HL-60/S4 treated with retinoic acid at 250 ng/mL for 4 days and 3 days (cell line): ENCODE measurements around the gene MED27.
"Not testable (repeated sequence)": the region's sequence is repeated elsewhere in the genome, so short reads cannot be mapped to it uniquely, and the experiment has no call there.

ENCODE experiments used
- in situ Hi-C: fragments of 300-500 bp; cut with MboI; formaldehyde crosslinking; loops from 2 replicates; pipeline ENCODE4 v1.7.0; 2022; ENCODE audit warnings: low sequenced_read_pairs

Gene MED27

DNA sequence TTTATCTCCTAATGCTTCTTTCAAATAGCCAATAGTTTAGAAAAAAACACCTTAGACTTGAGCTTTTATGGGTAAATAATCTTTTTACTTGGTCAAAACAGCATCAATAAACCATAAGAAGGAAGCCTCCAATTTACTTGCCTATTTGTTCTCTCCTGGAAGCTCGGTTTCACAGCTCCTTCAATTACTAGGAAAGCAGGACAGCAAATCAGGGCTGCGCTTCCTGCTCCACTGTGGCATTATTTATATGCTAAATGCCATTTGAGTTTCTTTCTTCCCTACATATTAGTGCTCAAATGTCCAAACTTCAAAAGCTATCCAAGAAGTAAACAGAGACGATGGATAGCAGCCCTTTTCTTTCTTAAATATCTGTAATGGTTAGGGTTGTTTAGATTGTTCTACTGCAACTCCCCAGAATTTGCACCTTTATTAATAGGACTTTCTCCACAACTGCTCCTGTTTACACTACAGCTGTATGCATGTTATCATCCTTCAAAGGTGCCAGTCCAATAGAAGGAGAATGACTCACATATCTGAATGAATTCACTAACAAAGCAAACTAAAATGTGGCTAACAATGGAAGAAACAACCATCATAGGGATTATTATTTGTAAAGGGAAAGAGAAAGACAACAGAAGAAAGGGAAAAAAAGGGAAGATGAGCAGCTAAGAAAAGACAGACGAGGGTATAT is 58.7 kb downstream of the MED27 start:
- in situ Hi-C loops = no loop called here

DNA sequence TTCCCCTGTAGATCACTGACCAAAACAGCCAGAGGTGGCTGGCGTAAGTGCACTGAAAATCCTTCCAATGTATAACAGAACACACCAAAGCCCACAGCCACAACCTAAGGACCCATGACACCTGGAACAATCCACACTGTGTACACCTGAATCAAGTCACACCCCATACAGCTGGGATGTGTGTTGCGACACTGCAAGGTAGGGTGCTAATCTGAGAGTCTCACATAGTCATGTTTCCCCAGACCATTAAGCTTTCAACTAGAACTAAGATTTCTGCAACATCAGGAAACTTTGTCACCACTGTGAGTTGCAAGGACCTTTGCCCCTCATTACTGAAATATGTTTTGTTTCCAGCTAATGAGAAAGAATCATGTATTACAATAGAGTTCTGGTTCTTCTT is 59.4 kb downstream of the MED27 start:
- in situ Hi-C loops = no loop called here

DNA sequence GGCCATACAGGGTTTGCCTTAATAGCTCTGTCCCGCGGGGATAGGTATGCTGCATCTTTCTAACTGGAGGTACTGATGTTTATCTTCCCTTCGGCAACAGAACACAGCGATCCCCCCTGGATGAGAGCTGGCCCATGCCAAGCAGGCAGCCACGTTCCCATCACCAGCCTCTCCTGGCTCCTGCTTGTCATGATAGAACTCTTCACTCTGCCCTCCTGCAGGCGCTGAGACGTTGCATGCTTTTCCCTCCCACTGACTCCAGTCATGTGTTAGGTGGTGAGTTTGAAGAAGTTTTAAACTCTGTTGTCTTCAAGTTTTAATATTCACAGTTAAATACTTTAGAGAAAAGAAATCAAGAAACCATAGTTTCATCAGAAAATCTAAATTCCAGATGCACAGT is 60.0 kb downstream of the MED27 start:
- in situ Hi-C loops = no loop called here

DNA sequence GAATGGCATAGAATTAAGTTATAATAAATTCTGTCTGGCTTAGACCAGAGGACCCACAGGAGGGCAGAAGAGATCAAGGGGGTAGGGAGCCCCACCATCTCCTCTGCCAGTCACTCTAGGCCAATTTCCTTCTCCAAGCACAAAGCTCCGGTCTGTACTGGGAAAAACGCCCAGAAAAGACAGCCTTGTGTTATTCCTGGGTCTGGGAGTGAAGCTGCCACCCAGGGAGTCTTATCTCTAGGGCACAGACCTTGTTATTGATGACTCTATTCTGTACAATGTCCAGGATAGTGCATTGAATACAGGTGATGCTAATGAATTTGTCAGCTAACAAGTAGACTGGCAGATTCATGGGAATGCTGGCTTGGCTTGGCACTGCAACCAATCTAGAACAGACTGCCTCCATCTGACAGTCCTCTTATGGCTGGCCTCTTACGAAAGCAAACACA is 60.7 kb downstream of the MED27 start:
- in situ Hi-C loops = no loop called here

DNA sequence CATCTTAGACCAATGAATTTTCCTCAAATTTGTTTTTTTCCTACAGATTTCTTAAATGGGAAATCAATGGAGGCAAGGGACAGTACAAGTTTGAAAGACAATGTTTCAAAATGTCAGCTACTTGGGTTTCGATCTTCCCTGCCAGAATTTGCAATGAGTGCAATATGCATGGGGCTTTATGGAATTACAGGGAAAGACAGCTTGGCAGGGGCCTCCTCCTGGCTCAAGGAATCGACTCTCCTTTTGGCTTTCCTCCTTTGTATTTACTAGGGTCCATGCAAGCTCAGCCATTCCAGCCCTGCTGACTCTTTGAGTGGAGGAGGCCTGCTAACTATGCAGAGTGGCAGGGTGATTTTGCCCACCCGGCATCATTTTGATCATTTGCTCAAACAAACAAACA is 63.2 kb downstream of the MED27 start:
- in situ Hi-C loops = no loop called here

- in situ Hi-C loops = no loop called here
Observed at GRCh38 chr9:132015866-132016265, 63.8 kb downstream of the MED27 start.

DNA sequence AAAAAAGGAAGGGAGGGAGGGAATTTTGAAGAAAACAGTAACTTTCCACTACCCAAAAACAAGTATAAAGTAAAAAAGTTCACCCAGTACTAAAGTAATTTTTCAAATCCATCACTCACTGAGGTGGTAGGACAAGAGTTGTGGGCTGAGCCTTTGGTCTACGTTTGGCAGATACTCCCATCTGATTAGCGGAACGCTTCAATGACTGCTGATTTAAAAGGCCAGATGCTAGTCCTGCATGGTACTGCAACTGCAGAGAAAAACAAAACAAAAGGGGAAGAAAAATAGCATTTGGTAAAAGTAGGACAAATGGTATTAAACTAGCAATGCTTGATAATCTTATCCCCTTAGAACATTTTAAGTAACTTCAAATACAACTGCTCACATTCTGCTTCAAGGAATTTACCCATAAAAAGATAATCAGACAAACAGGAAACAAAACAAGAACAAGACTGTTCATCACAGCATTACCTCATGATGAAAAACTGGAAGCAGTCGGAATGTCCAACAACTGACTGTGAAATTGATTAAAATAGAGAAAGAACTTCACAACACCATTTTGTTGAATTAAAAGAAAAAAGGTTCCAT is 65.4 kb downstream of the MED27 start:
- in situ Hi-C loops = no loop called here

DNA sequence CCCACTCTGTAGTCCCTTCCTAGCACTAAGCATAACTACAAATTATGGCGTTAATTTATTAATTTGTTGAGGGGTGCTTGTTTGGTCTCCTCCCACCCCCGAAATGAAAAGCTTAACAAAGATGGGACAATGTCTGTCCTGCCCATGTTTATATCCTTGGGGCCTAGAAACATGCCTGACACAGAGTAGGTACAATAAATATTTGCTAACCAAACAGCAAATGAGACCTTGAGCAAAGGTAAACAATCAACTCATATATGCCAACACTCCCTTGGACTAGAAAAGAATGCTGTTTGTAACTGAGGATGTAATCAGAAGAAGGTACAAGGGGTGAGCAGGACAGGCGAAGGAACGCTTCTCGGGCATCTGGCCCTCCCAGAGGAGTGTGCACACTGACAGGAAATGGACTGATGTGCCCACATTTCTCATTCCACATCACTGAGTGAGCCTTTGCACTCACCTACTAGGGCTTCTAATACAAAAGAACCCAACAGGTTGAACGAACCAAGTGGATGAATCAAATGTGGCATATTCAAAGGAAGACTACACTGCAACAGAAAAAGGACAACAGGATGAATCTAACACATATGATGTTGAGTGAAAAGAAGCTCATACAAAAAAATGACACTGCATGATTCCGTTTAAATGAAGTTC is 66.8 kb downstream of the MED27 start:
- in situ Hi-C loops = no loop called here

- in situ Hi-C loops = no loop called here
Observed at GRCh38 chr9:132011896-132012295, 67.8 kb downstream of the MED27 start.

DNA sequence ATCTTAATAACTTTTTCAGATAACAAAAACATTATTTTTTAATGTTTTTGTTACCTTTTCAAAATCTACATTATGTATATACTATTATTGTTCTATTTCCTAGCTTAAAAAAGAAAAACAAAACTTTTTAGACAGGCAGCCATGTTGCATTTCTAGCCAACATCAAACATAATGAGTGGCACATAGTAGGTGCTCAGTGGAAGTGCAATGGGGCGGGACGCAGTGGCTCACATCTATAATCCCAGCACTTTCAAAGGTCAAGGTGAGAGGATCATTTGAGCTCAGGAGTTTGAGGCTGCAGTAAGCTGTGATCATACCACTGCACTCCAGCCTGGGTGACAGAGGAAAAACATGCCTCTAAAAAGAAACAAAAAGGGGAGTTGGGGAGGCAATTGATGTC is 68.4 kb downstream of the MED27 start:
- in situ Hi-C loops = no loop called here

DNA sequence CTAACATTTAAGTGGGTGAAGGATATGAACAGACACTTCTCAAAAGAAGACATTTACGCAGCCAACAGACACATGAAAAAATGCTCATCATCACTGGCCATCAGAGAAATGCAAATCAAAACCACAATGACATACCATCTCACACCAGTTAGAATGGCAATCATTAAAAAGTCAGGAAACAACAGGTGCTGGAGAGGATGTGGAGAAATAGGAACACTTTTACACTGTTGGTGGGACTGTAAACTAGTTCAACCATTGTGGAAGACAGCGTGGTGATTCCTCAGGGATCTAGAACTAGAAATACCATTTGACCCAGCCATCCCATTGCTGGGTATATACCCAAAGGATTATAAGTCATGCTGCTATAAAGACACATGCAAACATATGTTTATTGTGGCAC is 69.5 kb downstream of the MED27 start:
- in situ Hi-C loops = not testable (repeated sequence)

DNA sequence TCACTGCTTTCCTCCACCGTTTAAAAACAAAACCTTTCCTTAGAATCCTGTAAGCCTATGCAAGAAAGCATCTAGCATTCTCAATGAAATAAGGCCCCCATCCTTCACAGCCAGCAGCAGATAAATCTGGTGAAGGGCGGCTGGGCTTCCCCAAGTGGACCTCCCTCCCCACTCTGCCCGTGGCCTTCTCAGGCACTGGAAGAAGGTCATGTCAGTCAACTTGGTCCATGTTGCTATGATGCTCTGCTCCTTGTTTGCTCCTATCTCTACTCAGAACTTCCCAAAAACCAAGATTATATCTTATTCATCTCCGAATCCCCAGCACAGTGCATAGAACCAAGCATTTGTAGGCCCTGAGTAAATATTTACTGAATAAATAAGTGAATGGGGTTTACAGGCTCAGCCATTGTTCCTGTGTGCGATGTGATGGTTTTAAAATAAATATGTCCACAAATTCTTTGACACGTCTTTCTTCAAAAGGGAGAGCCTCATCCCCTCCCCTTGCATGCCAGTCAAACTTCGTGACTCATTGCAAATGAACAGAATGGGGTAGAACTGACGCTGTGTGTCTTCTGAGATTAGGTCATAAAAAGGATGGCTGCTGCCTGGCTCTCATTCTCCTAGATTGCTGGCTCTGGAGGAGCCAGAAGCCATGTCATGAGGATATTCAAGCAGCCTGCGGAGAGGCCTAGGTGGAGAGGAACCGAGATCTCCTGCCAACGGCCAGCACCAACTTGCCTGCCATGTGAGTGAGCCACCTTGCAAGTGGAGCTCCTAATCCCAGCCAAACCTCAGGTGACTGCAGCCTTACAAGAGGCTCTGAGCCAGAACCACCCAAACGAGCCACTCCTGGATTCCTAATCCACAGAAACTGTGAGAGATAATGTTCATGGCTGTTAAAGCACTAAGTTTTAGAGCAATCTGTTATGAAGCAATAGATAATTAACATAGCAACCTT is 70.5 kb downstream of the MED27 start:
- in situ Hi-C loops = no loop called here

GRCh38 chr9:132008184-132008803 is 71.4 kb downstream of the MED27 start:
- in situ Hi-C loops = no loop called here

DNA sequence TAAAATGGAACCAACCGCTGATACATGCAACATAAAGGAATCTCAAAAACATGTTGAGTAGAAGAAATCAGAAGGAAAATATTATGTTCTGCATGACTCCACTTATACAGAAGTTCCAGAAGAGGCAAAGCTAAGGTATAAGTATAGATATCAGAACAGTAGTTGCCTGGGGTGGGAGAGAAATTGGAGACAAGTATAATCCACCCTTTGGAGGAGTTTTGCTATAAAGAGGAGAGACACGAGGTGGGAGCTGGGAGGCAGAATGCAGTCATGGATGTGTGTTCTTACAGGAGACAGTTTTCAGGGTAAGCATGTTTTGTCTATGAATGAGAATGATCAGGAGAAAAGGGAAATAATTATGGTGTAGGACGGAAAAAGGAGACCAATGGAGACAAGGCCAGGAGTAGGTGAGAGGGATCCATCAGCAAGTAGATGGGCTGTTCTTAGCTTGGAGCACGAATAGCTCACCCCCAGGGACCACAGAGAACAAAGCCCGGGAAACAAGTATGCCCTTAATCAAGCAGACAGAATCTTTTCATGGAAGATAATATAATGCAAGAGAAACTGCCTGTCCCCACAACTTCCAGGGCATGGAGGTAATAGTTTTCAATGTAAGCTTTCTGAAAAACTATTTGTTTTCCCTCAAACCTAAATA is 72.2 kb downstream of the MED27 start:
- in situ Hi-C loops = no loop called here

- in situ Hi-C loops = no loop called here
Observed at GRCh38 chr9:132006677-132007370, 72.8 kb downstream of the MED27 start.

- in situ Hi-C loops = no loop called here
Observed at GRCh38 chr9:132005899-132006298, 73.8 kb downstream of the MED27 start.

DNA sequence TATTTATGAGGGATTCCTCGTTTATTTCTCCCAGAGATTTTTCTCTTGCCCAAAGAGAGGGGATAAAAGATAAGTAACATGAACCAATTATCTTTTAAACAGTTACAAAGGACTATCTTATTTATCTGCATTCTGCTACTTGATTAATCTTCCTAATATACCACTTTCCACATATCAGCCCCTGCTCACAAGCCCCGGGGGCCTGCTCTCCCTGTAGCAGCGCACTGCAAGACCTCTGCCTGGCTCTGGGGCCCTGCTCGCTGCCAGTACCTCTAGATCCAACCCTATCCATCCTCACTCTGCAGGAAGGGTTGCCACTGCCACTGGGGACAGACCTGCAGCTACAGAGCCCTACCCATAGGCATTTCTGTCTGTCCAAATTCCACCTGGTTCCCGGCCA is 75.3 kb downstream of the MED27 start:
- in situ Hi-C loops = no loop called here

- in situ Hi-C loops = no loop called here
Observed at GRCh38 chr9:132003896-132004295, 75.8 kb downstream of the MED27 start.

- in situ Hi-C loops = no loop called here
Observed at GRCh38 chr9:132003319-132003704, 76.4 kb downstream of the MED27 start.
